DOHH2 (cell line): Measurements from ENCODE around the gene CARNS1.

ENCODE experiments used
- H3F3A ChIP-seq: fragments of 200-600 bp; sonication (generic), shearing (Covaris generic); 2 replicates; pipeline ENCODE4 v1.6.0; 2016; ENCODE audit warnings: antibody characterized with exemption, mild to moderate bottlenecking; ENCODE audit not compliant: control insufficient read depth, insufficient read depth
- H3K27ac ChIP-seq: fragments of 200-600 bp; sonication (generic); 2 replicates; pipeline ENCODE4 v1.5.1; 2014; ENCODE audit warnings: low read depth, mild to moderate bottlenecking, low read length, moderate library complexity
- H3K27me3 ChIP-seq: fragments of 200-600 bp; sonication (generic); 2 replicates; pipeline ENCODE4 v1.6.1; 2014; ENCODE audit warnings: mild to moderate bottlenecking, low read length, mixed read lengths; ENCODE audit not compliant: control insufficient read depth
- H3K36me3 ChIP-seq: fragments of 200-600 bp; sonication (generic); 2 replicates; pipeline ENCODE4 v1.6.1; 2014; ENCODE audit warnings: mild to moderate bottlenecking, low read length, moderate library complexity, mixed read lengths; ENCODE audit not compliant: control insufficient read depth
- H3K4me1 ChIP-seq: fragments of 200-600 bp; sonication (generic); 2 replicates; pipeline ENCODE4 v1.6.1; 2014; ENCODE audit warnings: mild to moderate bottlenecking, low read length, mixed read lengths; ENCODE audit not compliant: control insufficient read depth
- H3K4me2 ChIP-seq: fragments of 200-600 bp; sonication (generic); 2 replicates; pipeline ENCODE4 v1.6.0; 2014; ENCODE audit warnings: mild to moderate bottlenecking, low read length, moderate library complexity
- H3K4me3 ChIP-seq: fragments of 200-600 bp; sonication (generic); 2 replicates; pipeline ENCODE4 v1.5.1; 2014; ENCODE audit warnings: mild to moderate bottlenecking, low read length, mixed read lengths
- H3K79me2 ChIP-seq: fragments of 200-600 bp; sonication (generic); 2 replicates; pipeline ENCODE4 v1.6.1; 2014; ENCODE audit warnings: mild to moderate bottlenecking, low read length, mixed read lengths; ENCODE audit not compliant: control insufficient read depth
- H3K9me2 ChIP-seq: fragments of 200-600 bp; sonication (generic); replicated peaks from 2 replicates; pipeline ENCODE4 v1.6.1; 2014; ENCODE audit warnings: mild to moderate bottlenecking, low read length, mixed read lengths; ENCODE audit not compliant: control insufficient read depth
- H3K9me3 ChIP-seq: fragments of 200-600 bp; sonication (generic); 2 replicates; pipeline ENCODE4 v1.6.1; 2014; ENCODE audit warnings: antibody characterized with exemption, low read length, mixed read lengths; ENCODE audit not compliant: control insufficient read depth, insufficient read depth
- H4K20me1 ChIP-seq: fragments of 200-600 bp; sonication (generic); 2 replicates; pipeline ENCODE4 v1.6.0; 2014; ENCODE audit warnings: low read depth, mild to moderate bottlenecking, antibody characterized with exemption, low read length, moderate library complexity; ENCODE audit not compliant: control insufficient read depth, insufficient read depth
- CTCF ChIP-seq: fragments of 200-600 bp; sonication (generic); IDR thresholded peaks from one replicate; pipeline ENCODE4 v1.5.1; 2014; ENCODE audit warnings: antibody characterized with exemption, mild to moderate bottlenecking, low read depth, low read length; ENCODE audit not compliant: poor library complexity, severe bottlenecking
- EZH2phosphoT487 ChIP-seq: fragments of 200-600 bp; sonication (generic); IDR thresholded peaks from 2 replicates; pipeline ENCODE4 v1.6.1; 2017; ENCODE audit warnings: borderline replicate concordance, mild to moderate bottlenecking, antibody characterized with exemption, low read length, moderate library complexity, mixed read lengths

The CARNS1 gene

GRCh38 chr11:67369275-67369674 is 46.2 kb upstream of the CARNS1 start:
- Histone ChIP-seq H3K36me3 (peaks cover 45% of the 10 kb centered on the region), H3K4me1 (peaks cover 86% of the 10 kb centered on the region), H4K20me1 (peaks cover 15% of the 10 kb centered on the region), H3K9me3 (no peaks in the 10 kb centered on the region), H3K4me3 (no peak overlapping the region), H3K27me3 (no peaks in the 10 kb centered on the region), H3K79me2 (peaks cover 86% of the 10 kb centered on the region), H3K4me2 (no peak overlapping the region), H3K9me2 (no peaks in the 10 kb centered on the region), H3F3A (peaks cover 9% of the 10 kb centered on the region; the same call in 1 of the 2 replicates), H3K27ac (no peak overlapping the region)
- TF ChIP-seq CTCF = no peak
- no peak for TF ChIP-seq EZH2phosphoT487

GRCh38 chr11:67369801-67370284 is 45.6 kb upstream of the CARNS1 start:
- H3K4me2 ChIP-seq = no peak overlapping the region; the same call in 1 of the 2 replicates
- H3K79me2 ChIP-seq = peaks cover 84% of the 10 kb centered on the region
- H3K9me3 ChIP-seq = no peaks in the 10 kb centered on the region
- H4K20me1 ChIP-seq = peaks cover 15% of the 10 kb centered on the region
- H3F3A ChIP-seq = peaks cover 9% of the 10 kb centered on the region; the same call in 1 of the 2 replicates
- no peak for TF ChIP-seq EZH2phosphoT487
- peaks cover 40% of the 10 kb centered on the region for H3K36me3 ChIP-seq
- no peak overlapping the region for H3K27ac ChIP-seq
- H3K4me1 ChIP-seq = peaks cover 86% of the 10 kb centered on the region
- no peaks in the 10 kb centered on the region for H3K27me3 ChIP-seq
- H3K4me3 ChIP-seq = no peak overlapping the region
- H3K9me2 ChIP-seq = no peaks in the 10 kb centered on the region

- peaks cover 6% of the 10 kb centered on the region; the same call in 1 of the 2 replicates for H3F3A ChIP-seq
- peaks cover 84% of the 10 kb centered on the region for H3K79me2 ChIP-seq
- H3K4me3 ChIP-seq = no peak overlapping the region
- peak overlapping the region; percentile 99 for H3K4me2 ChIP-seq
- no peaks in the 10 kb centered on the region for H3K9me2 ChIP-seq
- no peak for TF ChIP-seq EZH2phosphoT487
- TF ChIP-seq CTCF = no peak
- H3K9me3 ChIP-seq = no peaks in the 10 kb centered on the region
- H3K27me3 ChIP-seq = no peaks in the 10 kb centered on the region
- H3K27ac ChIP-seq = no peak overlapping the region
- H3K36me3 ChIP-seq = peaks cover 33% of the 10 kb centered on the region
- H4K20me1 ChIP-seq = peaks cover 15% of the 10 kb centered on the region
- peaks cover 86% of the 10 kb centered on the region for H3K4me1 ChIP-seq
Observed at GRCh38 chr11:67370351-67371076, 45.0 kb upstream of the CARNS1 start.

GRCh38 chr11:67371189-67371910 is 44.1 kb upstream of the CARNS1 start:
- Histone ChIP-seq H3K4me2 (peak overlapping the region; percentile 99), H3K9me2 (no peaks in the 10 kb centered on the region), H3K4me3 (peak overlapping the region; percentile 96), H3K27me3 (no peaks in the 10 kb centered on the region), H3K27ac (no peak overlapping the region), H4K20me1 (peaks cover 15% of the 10 kb centered on the region), H3K9me3 (no peaks in the 10 kb centered on the region), H3F3A (peaks cover 3% of the 10 kb centered on the region; the same call in 1 of the 2 replicates), H3K4me1 (peaks cover 86% of the 10 kb centered on the region), H3K36me3 (peaks cover 25% of the 10 kb centered on the region), H3K79me2 (peaks cover 79% of the 10 kb centered on the region)
- TF ChIP-seq CTCF (peak; percentile 63), EZH2phosphoT487 (no peak)
